NB4 (cell line): ENCODE results near the gene JCAD.

Experiments
- CTCF ChIP-seq: IDR thresholded peaks from one replicate; pipeline ENCODE4 v1.5.1; 2012; ENCODE audit warnings: low read depth, low read length
- MAX ChIP-seq: IDR thresholded peaks from 2 replicates; pipeline ENCODE4 v1.6.1; 2011; ENCODE audit warnings: low read depth, low read length
- POLR2A ChIP-seq: IDR thresholded peaks from 2 replicates; pipeline ENCODE4 v1.6.1; 2011; ENCODE audit warnings: mild to moderate bottlenecking; ENCODE audit not compliant: insufficient read length; ENCODE audit errors: extremely low read depth

DNA sequence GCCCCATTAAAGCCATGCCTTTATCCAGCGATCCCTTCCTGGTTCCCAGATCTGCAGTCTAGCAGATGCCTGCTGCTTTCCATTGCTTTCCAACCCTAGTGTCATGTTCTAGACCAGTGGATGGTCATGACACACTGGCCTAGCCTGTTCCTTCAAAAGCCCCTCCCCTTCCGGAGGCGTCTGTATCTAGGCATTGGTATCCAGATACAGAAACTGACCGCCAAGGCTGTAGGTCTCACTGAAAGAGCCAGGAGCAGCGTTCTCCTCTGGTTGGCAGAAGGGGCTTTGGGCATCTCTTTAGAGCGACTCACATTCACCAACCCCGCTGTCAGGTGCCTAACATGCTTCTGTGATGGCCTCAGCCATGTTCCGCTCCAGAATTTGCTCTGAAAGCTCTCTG lies 22.6 kb downstream of the JCAD start:
- no peak for TF ChIP-seq CTCF
- TF ChIP-seq MAX = no peak
- TF ChIP-seq POLR2A = no peak
